ENCODE results near the gene MKLN1. TPM values are rescaled to one million over a fixed set of nuclear protein-coding genes. Genes with fewer than 3 reads are reported as not detected.
"Not testable (repeated sequence)": the region's sequence is repeated elsewhere in the genome, so short reads cannot be mapped to it uniquely, and the experiment has no call there.

The MKLN1 gene
- total RNA-seq, 1 donor from 2014 or later: 66.3 TPM

DNA sequence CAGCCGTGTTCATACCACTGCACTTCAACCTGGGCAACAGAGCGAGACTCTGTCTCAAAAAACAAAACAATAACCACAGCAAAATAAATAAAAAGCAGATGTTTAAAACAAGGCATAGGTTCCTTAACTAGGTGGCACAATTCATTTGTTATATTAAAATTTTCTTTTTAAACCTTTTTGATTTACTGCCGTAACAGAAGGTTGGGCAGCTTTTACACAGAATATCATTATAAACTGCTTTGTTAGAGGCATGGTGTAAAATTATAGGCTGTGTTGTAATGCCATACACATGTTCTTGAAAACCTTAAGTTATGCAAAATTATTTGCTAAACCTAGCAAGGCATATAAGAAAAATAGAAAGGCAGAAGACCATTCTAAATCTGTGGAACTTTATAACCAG is 84.4 kb downstream of the MKLN1 start:
- Mint-ChIP-seq H3K27me3 (ENCODE audit: unreplicated experiment) (no peaks in the 10 kb centered on the region), H3K27ac (ENCODE audit: unreplicated experiment) (no peak overlapping the region), H3K36me3 (ENCODE audit: low read depth, unreplicated experiment) (no peaks in the 10 kb centered on the region), H3K4me1 (ENCODE audit: unreplicated experiment) (peaks cover 9% of the 10 kb centered on the region), H3K9me3 (ENCODE audit: unreplicated experiment) (no peaks in the 10 kb centered on the region), H3K4me3 (ENCODE audit: unreplicated experiment) (no peak overlapping the region)
- no peak for DNase-seq (ENCODE audit: low spot score)
- TF ChIP-seq, protein P1, sequence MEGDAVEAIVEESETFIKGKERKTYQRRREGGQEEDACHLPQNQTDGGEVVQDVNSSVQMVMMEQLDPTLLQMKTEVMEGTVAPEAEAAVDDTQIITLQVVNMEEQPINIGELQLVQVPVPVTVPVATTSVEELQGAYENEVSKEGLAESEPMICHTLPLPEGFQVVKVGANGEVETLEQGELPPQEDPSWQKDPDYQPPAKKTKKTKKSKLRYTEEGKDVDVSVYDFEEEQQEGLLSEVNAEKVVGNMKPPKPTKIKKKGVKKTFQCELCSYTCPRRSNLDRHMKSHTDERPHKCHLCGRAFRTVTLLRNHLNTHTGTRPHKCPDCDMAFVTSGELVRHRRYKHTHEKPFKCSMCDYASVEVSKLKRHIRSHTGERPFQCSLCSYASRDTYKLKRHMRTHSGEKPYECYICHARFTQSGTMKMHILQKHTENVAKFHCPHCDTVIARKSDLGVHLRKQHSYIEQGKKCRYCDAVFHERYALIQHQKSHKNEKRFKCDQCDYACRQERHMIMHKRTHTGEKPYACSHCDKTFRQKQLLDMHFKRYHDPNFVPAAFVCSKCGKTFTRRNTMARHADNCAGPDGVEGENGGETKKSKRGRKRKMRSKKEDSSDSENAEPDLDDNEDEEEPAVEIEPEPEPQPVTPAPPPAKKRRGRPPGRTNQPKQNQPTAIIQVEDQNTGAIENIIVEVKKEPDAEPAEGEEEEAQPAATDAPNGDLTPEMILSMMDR (IDR thresholded peaks at IDR 0.05; ENCODE audit: unreplicated experiment): no peak

DNA sequence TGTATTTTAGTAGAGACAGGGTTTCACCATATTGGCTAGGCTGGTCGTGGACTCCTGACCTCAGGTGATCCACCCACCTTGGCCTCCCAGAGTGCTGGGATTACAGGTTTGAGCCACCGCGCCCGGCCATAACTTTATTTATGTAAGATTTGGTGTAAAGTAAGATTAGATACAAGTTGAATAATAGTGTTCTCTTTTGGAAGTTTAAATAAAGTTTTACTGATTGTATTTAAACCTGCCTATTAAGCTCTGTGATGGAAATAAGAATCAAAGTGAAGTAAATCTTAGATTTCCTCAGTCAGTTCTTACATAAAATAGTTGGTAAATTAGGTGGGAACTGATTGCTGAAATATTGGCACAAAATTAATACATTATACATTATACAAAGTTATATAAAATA is 86.0 kb downstream of the MKLN1 start:
- Mint-ChIP-seq H3K27ac (ENCODE audit: unreplicated experiment) (no peak overlapping the region), H3K36me3 (ENCODE audit: low read depth, unreplicated experiment) (peaks cover 5% of the 10 kb centered on the region), H3K4me1 (ENCODE audit: unreplicated experiment) (peaks cover 9% of the 10 kb centered on the region), H3K27me3 (ENCODE audit: unreplicated experiment) (no peaks in the 10 kb centered on the region), H3K4me3 (ENCODE audit: unreplicated experiment) (no peak overlapping the region), H3K9me3 (ENCODE audit: unreplicated experiment) (no peaks in the 10 kb centered on the region)
- DNase-seq (ENCODE audit: low spot score): no peak
- TF ChIP-seq, protein P1 (IDR thresholded peaks at IDR 0.05; ENCODE audit: unreplicated experiment): no peak

DNA sequence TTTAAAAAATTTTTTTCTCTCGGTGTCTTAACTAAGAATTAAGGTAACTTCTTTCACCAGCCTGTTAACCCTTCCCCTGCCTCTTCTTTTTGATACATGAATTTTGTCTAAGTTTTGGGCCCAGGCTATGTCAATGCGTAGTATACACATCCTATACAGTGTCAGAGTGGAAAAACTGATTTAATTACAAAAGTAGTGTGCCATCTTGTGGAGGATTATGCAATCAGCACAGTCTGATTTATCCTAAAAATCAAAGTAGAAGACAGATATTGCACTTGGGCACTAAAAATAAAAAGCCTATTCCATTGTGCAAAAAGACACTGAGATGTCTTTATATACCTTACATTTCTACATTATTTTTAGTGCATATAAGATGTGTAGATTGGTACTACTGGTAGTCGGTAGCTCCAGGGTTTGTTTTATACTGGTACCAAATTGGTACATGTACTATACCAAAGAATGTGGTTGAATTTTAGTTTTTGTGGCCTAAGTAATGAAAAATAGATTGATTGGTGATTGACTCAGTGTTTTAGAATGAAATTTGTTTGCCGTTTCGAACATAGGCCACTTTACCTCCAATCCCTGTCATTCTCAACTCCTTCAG is 96.6 kb downstream of the MKLN1 start:
- Mint-ChIP-seq H3K27me3 (ENCODE audit: unreplicated experiment) (no peaks in the 10 kb centered on the region), H3K27ac (ENCODE audit: unreplicated experiment) (no peak overlapping the region), H3K9me3 (ENCODE audit: unreplicated experiment) (no peaks in the 10 kb centered on the region), H3K4me3 (ENCODE audit: unreplicated experiment) (no peak overlapping the region), H3K36me3 (ENCODE audit: low read depth, unreplicated experiment) (peaks cover 15% of the 10 kb centered on the region), H3K4me1 (ENCODE audit: unreplicated experiment) (peaks cover 6% of the 10 kb centered on the region)
- DNase-seq (ENCODE audit: low spot score): no peak
- TF ChIP-seq, protein P1 (IDR thresholded peaks at IDR 0.05; ENCODE audit: unreplicated experiment): peak; percentile 60

DNA sequence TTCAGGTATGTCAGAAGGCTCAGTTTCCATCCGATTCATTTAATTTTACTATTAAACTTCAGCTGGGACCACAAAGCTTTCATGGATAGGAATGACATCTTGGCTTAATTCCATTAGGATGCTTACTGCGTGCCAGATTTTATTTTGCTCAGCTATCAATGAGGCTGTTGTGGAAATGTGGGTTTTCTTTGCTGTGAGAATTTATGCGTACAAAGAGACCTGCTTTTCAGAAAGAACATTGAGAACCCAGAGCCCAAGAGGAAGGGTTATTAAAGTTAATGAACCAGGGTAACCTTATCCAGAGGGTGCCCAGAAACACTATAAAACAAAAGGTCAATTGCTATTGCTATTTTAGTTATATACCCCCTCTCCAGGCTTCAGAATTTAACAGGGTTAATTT is 98.3 kb downstream of the MKLN1 start:
- Mint-ChIP-seq H3K27me3 (ENCODE audit: unreplicated experiment) (no peaks in the 10 kb centered on the region), H3K9me3 (ENCODE audit: unreplicated experiment) (no peaks in the 10 kb centered on the region), H3K4me3 (ENCODE audit: unreplicated experiment) (no peak overlapping the region), H3K4me1 (ENCODE audit: unreplicated experiment) (peaks cover 6% of the 10 kb centered on the region), H3K27ac (ENCODE audit: unreplicated experiment) (no peak overlapping the region), H3K36me3 (ENCODE audit: low read depth, unreplicated experiment) (peaks cover 10% of the 10 kb centered on the region)
- TF ChIP-seq, protein P1 (IDR thresholded peaks at IDR 0.05; ENCODE audit: unreplicated experiment): no peak
- DNase-seq (ENCODE audit: low spot score): no peak

DNA sequence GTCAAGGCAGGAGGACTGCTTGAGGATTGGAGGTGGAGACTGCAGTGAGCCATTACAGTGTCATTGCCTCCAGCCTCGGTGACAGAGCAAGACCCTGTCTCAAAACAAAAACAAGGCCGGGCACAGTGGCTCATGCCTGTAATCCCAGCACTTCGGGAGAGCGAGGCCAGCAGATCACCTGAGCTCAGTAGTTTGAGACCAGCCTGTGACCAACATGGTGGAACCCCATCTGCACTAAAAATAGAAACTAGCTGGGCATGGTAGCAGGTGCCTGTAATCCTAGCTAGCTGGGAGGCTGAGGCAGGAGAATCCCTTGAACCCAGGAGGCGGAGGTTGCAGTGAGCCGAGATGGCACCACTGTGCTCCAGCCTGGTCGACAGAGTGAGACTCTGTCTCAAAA is 103.2 kb downstream of the MKLN1 start:
- not testable (repeated sequence) for H3K27me3 Mint-ChIP-seq (ENCODE audit: unreplicated experiment); H3K27ac Mint-ChIP-seq (ENCODE audit: unreplicated experiment); H3K4me1 Mint-ChIP-seq (ENCODE audit: unreplicated experiment); DNase-seq (ENCODE audit: low spot score); H3K4me3 Mint-ChIP-seq (ENCODE audit: unreplicated experiment); H3K9me3 Mint-ChIP-seq (ENCODE audit: unreplicated experiment)
- H3K36me3 Mint-ChIP-seq (ENCODE audit: low read depth, unreplicated experiment): peaks cover 23% of the 10 kb centered on the region
